Keratinocyte (primary cell): ENCODE results near the gene CASP7. TPM values are rescaled to one million over a fixed set of nuclear protein-coding genes. Genes with fewer than 3 reads are reported as not detected.

Experiments
- DNase-seq: peaks from one replicate; pipeline ENCODE4 v3.0.0-alpha.2; 2011; ENCODE audit warnings: low read depth, missing footprints, low spot score
- FAIRE-seq: peaks from 2 replicates; lab custom pipeline; 2011; peaks lifted over from hg19 to GRCh38; lab: Jason Lieb, UNC
- H2AFZ ChIP-seq: 2 replicates; pipeline ENCODE4 v1.6.0; 2012; ENCODE audit warnings: low read length, control low read depth, inconsistent platforms; ENCODE audit not compliant: control insufficient read depth
- H3K27ac ChIP-seq: 2 replicates; pipeline ENCODE4 v1.5.1; 2011; ENCODE audit warnings: low read length; ENCODE audit not compliant: control insufficient read depth, insufficient read depth
- H3K27me3 ChIP-seq: 3 replicates; pipeline ENCODE4 v1.6.0; 2011; ENCODE audit warnings: low read length; ENCODE audit not compliant: control insufficient read depth, insufficient read depth; ENCODE audit errors: extremely low read depth
- H3K36me3 ChIP-seq, 2 experiments: 2 replicates in 1 of 2; 3 replicates in 1 of 2; pipeline ENCODE4 v1.5.1; 2011; ENCODE audit warnings: low read length in 2 of 2, mild to moderate bottlenecking in 1 of 2; ENCODE audit not compliant: control insufficient read depth in 2 of 2, insufficient read depth in 2 of 2; ENCODE audit errors: extremely low read depth in 1 of 2
- H3K4me1 ChIP-seq: 3 replicates; pipeline ENCODE4 v1.5.1; 2011; ENCODE audit warnings: low read length; ENCODE audit not compliant: control insufficient read depth, insufficient read depth; ENCODE audit errors: extremely low read depth
- H3K4me2 ChIP-seq: 3 replicates; pipeline ENCODE4 v1.6.0; 2011; ENCODE audit warnings: low read depth, low read length; ENCODE audit not compliant: control insufficient read depth, insufficient read depth; ENCODE audit errors: extremely low read depth
- H3K4me3 ChIP-seq, 3 experiments: fragments of 200-600 bp in 1 of 3; sonication (generic) in 1 of 3; 2 replicates in 2 of 3; 3 replicates in 1 of 3; pipeline ENCODE4 v1.5.1; 2011 to 2016; ENCODE audit warnings: low read length in 3 of 3, mild to moderate bottlenecking in 3 of 3, control low read depth in 2 of 3, inconsistent platforms in 1 of 3, low read depth in 1 of 3, mixed read lengths in 1 of 3, mixed run types in 1 of 3, moderate library complexity in 1 of 3; ENCODE audit not compliant: control insufficient read depth in 2 of 3, insufficient read depth in 2 of 3; ENCODE audit errors: extremely low read depth in 1 of 3
- H3K79me2 ChIP-seq: 2 replicates; pipeline ENCODE4 v1.6.0; 2012; ENCODE audit warnings: low read length; ENCODE audit not compliant: control insufficient read depth, insufficient read depth
- H3K9ac ChIP-seq: 3 replicates; pipeline ENCODE4 v1.6.0; 2011; ENCODE audit warnings: low read length; ENCODE audit not compliant: control insufficient read depth, insufficient read depth; ENCODE audit errors: extremely low read depth
- H3K9me1 ChIP-seq: 3 replicates; pipeline ENCODE4 v1.6.0; 2011; ENCODE audit warnings: low read length; ENCODE audit not compliant: control insufficient read depth, insufficient read depth; ENCODE audit errors: extremely low read depth
- H3K9me3 ChIP-seq: 2 replicates; pipeline ENCODE4 v1.5.1; 2012; ENCODE audit warnings: low read depth, low read length; ENCODE audit not compliant: control insufficient read depth
- H4K20me1 ChIP-seq: 3 replicates; pipeline ENCODE4 v1.6.0; 2011; ENCODE audit warnings: low read length; ENCODE audit not compliant: control insufficient read depth, insufficient read depth; ENCODE audit errors: extremely low read depth
- EZH2 ChIP-seq: IDR thresholded peaks from one replicate; pipeline ENCODE4 v1.6.1; 2012; ENCODE audit warnings: inconsistent platforms, mild to moderate bottlenecking, low read length, moderate library complexity
- dilution Hi-C: fragments of 300-500 bp; cut with MboI; formaldehyde crosslinking; loops from one replicate; pipeline ENCODE4 v1.7.0; 2020; ENCODE audit warnings: low sequenced_read_pairs; ENCODE audit not compliant: extremely low pct_ligation_motif_present
- polyA plus RNA-seq, 5 experiments: library from polyadenylated mRNA; depleted of rRNA in 3 of 5; stranded (reverse) in 3 of 5; stranded (forward) in 1 of 5; unstranded in 1 of 5; fragments of >200 nt; gene quantifications; 1 replicate in 1 of 5; 2 replicates in 3 of 5; 3 replicates in 1 of 5; pipeline versions ENCODE4 v1.2.1 to v1.2.3, GENCODE V29; 2011 to 2012; ENCODE audit warnings: missing spikeins in 2 of 5, low read depth in 1 of 5, low replicate concordance in 1 of 5
- TF ChIP-seq, protein P1 (sequence below), 3 experiments: IDR thresholded peaks in 1 of 3; conservative IDR thresholded peaks in 1 of 3; optimal IDR thresholded peaks in 1 of 3; 2 replicates in 2 of 3; 3 replicates in 1 of 3; pipeline versions ENCODE3 to v1.5.1; 2011; ENCODE audit warnings: low read length in 3 of 3, mild to moderate bottlenecking in 3 of 3, moderate library complexity in 2 of 3, control low read depth in 1 of 3, inconsistent platforms in 1 of 3; ENCODE audit not compliant: insufficient read depth in 2 of 3; ENCODE audit errors: extremely low read depth in 1 of 3

CASP7 gene
- polyA plus RNA-seq, 1 donor (not counting 4 experiments of a cell fraction or from before 2014, with no cell fraction given) = 23.2 TPM

DNA sequence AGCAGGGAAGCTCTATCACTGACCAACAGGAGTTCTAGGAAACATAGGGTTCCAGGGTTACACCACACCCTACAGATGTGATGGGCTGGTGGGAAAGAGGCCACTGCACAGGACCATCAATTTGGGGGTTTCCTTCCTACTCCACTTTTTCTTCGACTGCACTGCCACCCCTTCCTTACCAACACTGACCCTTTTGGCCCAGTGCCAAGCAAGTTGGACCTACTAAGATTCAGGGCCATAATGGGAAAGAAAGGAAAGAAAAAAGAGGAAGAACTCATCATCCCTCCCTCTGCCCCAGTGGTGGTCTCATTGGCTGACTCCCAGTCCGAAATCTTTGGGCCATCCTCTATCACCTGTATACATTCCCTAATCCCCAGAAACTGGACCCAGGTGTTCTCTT is 65.7 kb downstream of the CASP7 start:
- no peak overlapping the region for H3K4me3 ChIP-seq
- peaks cover 3% of the 10 kb centered on the region for H3K27me3 ChIP-seq
- dilution Hi-C loops = no loop called here
- DNase-seq (no peak), FAIRE-seq (no peak)
- no peaks in the 10 kb centered on the region for H3K79me2 ChIP-seq
- H4K20me1 ChIP-seq = no peaks in the 10 kb centered on the region
- no peak overlapping the region for H3K9ac ChIP-seq
- H3K27ac ChIP-seq = no peak overlapping the region
- H3K9me1 ChIP-seq = no peaks in the 10 kb centered on the region
- no peak overlapping the region for H2AFZ ChIP-seq
- no peak for TF ChIP-seq EZH2
- TF ChIP-seq, protein P1, sequence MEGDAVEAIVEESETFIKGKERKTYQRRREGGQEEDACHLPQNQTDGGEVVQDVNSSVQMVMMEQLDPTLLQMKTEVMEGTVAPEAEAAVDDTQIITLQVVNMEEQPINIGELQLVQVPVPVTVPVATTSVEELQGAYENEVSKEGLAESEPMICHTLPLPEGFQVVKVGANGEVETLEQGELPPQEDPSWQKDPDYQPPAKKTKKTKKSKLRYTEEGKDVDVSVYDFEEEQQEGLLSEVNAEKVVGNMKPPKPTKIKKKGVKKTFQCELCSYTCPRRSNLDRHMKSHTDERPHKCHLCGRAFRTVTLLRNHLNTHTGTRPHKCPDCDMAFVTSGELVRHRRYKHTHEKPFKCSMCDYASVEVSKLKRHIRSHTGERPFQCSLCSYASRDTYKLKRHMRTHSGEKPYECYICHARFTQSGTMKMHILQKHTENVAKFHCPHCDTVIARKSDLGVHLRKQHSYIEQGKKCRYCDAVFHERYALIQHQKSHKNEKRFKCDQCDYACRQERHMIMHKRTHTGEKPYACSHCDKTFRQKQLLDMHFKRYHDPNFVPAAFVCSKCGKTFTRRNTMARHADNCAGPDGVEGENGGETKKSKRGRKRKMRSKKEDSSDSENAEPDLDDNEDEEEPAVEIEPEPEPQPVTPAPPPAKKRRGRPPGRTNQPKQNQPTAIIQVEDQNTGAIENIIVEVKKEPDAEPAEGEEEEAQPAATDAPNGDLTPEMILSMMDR (optimal IDR thresholded peaks at IDR 0.05 in 1 of 3, IDR thresholded peaks at IDR 0.05 in 1 of 3, conservative IDR thresholded peaks at IDR 0.05 in 1 of 3; ENCODE audit: extremely low read depth in 1 of 3, insufficient read depth in 2 of 3, low read length in 3 of 3) = no peak
- H3K9me3 ChIP-seq = no peaks in the 10 kb centered on the region
- H3K36me3 ChIP-seq = no peaks in the 10 kb centered on the region
- no peak overlapping the region for H3K4me2 ChIP-seq
- H3K4me1 ChIP-seq = no peaks in the 10 kb centered on the region

DNA sequence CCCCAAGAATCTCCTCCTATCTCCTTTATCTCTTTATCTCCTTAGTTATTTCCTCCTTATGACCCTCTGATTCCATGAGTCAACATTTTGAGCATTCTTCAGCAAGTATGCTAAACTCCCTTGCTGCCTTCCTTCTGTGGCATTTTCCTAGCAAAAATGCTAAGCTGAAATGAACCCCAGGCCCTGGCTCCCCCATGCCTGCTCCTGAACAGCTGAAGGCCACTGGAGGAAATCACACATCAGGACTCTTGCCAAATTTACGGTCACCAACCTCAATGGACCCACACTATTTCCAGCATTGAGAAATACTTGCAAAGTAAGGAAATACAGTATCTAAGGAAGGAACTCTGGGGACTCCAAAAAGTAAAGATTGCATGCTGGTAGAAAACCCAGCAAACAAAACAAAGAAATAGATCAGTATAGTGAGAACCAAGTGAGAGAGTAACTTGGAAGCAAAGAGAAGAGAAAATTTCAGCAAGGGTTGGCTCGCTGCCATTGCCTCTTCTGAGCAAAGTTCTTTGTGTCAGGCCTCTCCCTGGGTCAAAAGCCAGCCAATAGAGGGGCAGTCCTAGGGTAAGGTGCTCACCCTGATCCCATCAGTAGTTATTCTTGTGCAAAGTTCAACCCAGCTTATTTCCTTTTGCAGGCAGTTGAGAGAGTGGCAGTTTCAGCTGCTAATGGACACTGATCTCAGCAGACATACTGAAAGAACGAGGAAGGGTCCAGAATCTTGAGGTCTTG is 66.7 kb downstream of the CASP7 start:
- H4K20me1 ChIP-seq = no peaks in the 10 kb centered on the region
- H3K9me3 ChIP-seq = no peaks in the 10 kb centered on the region
- no peak overlapping the region for H3K9ac ChIP-seq
- H3K27me3 ChIP-seq = peaks cover 3% of the 10 kb centered on the region
- FAIRE-seq (no peak), DNase-seq (no peak)
- no peak for TF ChIP-seq EZH2
- TF ChIP-seq, protein P1 (optimal IDR thresholded peaks at IDR 0.05 in 1 of 3, IDR thresholded peaks at IDR 0.05 in 1 of 3, conservative IDR thresholded peaks at IDR 0.05 in 1 of 3; ENCODE audit: extremely low read depth in 1 of 3, insufficient read depth in 2 of 3, low read length in 3 of 3) = no peak
- no peaks in the 10 kb centered on the region for H3K9me1 ChIP-seq
- no peak overlapping the region for H3K4me2 ChIP-seq
- no peaks in the 10 kb centered on the region for H3K36me3 ChIP-seq
- H3K4me1 ChIP-seq = no peaks in the 10 kb centered on the region
- no peak overlapping the region for H3K4me3 ChIP-seq
- no peak overlapping the region for H3K27ac ChIP-seq
- no peak overlapping the region for H2AFZ ChIP-seq
- dilution Hi-C loops = no loop called here
- no peaks in the 10 kb centered on the region for H3K79me2 ChIP-seq
